ENCODE results near the gene MYL5.

The MYL5 gene

DNA sequence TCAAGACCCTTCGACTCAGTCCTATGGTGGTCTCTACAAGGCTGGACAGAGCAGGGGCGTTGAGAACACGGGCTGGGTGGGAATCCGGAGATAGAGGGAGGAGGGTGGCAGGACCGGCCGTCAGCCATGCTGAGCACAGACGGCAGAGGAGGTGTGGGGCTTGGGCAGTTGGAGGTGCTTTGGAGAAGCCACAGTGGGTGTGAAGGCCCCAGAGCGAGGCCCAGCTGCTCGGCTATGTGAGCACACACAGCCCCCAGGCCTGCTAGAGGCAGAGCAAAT is 44.8 kb upstream of the MYL5 start:
- TF ChIP-seq ZNF394 (tag by site-specific recombination; IDR thresholded peaks at IDR 0.05; ENCODE audit: borderline replicate concordance) = no peak
- Histone ChIP-seq H3K9me3 (ENCODE audit: control insufficient read depth, insufficient read depth, low read depth, low read length) (no peaks in the 10 kb centered on the region), H3K4me3 (ENCODE audit: low read depth, low read length) (no peak overlapping the region), H3K36me3 (ENCODE audit: control insufficient read depth in 2 of 2, insufficient read depth in 1 of 2, low read length in 2 of 2) (no peaks in the 10 kb centered on the region), H3K27ac (ENCODE audit: extremely low read depth, low read depth, low read length) (no peak overlapping the region), H3K4me1 (ENCODE audit: control insufficient read depth, insufficient read depth, low read length) (no peaks in the 10 kb centered on the region)
- ChIA-PET POLR2A (no interaction called here), CTCF (no interaction called here)

DNA sequence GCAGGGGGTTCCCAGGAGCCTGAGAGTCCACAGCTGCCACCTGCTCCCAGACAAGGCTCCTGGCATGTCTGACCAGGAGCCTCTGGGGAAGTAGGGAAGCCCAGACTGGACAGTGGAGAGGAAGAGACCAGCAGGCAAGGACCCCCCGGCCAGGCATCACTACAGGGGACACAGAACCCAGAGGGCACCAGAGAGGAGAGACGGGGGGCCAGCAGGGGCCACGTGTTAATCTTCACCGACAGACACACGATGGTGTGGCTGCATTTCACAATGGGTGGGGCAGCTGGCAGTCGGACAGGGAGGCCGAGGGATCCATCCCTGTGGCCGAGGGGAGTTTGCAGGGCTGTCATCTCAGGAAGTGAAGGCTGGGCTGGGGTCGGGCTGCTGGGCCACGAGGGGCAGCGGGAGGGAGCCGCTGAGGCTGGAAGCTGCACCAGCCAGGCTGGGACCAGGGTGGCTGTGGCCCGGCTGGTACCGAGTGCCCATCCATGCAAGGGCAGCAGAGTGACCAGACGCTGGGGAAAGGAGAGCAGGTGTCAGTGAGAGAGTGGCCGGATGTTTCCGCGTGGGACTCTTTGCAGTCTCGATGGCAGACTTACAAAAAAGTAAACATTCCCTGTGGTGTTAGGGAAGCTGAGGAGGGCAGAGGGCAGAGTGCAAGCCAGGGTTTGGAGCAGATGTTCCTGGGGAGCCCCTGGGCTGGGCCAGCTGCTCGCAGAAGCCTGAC is 44.3 kb upstream of the MYL5 start:
- no peak overlapping the region for H3K27ac ChIP-seq (ENCODE audit: extremely low read depth, low read depth, low read length)
- TF ChIP-seq ZNF140 (tag by site-specific recombination; IDR thresholded peaks at IDR 0.05) = no peak
- TF ChIP-seq ZIC2 (tag by site-specific recombination; IDR thresholded peaks at IDR 0.05) = 0 out of 2 replicates have a peak, but pooled peaks have one; percentile 23
- H3K4me3 ChIP-seq (ENCODE audit: low read depth, low read length) = no peak overlapping the region
- H3K9me3 ChIP-seq (ENCODE audit: control insufficient read depth, insufficient read depth, low read depth, low read length) = no peaks in the 10 kb centered on the region
- no peaks in the 10 kb centered on the region for H3K36me3 ChIP-seq (ENCODE audit: control insufficient read depth in 2 of 2, insufficient read depth in 1 of 2, low read length in 2 of 2)
- POLR2A ChIA-PET = no interaction called here
- CTCF ChIA-PET = no interaction called here
- no peaks in the 10 kb centered on the region for H3K4me1 ChIP-seq (ENCODE audit: control insufficient read depth, insufficient read depth, low read length)

DNA sequence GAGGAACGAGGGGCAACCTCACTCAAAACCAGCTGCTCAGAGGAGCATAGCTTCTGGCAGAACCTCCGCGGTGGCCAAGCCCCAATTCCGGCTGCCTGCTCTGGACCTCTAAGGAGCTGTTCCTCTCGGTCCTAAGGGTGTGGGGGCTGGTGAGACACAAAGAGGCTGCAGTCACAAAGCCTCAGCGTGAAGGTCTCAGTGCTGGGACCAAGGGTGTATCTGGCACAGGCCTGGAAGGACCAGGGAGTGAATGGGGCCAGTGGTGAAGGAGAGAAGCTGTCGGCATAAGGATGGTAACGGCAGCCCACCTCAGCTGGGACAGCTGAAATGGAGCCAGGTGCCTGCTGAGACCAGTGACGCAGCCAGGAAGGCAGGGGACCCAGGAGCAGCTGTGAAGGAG is 43.7 kb upstream of the MYL5 start:
- CTCF ChIA-PET = no interaction called here
- TF ChIP-seq WT1 (tag by site-specific recombination; IDR thresholded peaks at IDR 0.05) = no peak
- TF ChIP-seq, protein P1, sequence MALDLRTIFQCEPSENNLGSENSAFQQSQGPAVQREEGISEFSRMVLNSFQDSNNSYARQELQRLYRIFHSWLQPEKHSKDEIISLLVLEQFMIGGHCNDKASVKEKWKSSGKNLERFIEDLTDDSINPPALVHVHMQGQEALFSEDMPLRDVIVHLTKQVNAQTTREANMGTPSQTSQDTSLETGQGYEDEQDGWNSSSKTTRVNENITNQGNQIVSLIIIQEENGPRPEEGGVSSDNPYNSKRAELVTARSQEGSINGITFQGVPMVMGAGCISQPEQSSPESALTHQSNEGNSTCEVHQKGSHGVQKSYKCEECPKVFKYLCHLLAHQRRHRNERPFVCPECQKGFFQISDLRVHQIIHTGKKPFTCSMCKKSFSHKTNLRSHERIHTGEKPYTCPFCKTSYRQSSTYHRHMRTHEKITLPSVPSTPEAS (tag by site-specific recombination; IDR thresholded peaks at IDR 0.05) = no peak
- TF ChIP-seq, protein P2, sequence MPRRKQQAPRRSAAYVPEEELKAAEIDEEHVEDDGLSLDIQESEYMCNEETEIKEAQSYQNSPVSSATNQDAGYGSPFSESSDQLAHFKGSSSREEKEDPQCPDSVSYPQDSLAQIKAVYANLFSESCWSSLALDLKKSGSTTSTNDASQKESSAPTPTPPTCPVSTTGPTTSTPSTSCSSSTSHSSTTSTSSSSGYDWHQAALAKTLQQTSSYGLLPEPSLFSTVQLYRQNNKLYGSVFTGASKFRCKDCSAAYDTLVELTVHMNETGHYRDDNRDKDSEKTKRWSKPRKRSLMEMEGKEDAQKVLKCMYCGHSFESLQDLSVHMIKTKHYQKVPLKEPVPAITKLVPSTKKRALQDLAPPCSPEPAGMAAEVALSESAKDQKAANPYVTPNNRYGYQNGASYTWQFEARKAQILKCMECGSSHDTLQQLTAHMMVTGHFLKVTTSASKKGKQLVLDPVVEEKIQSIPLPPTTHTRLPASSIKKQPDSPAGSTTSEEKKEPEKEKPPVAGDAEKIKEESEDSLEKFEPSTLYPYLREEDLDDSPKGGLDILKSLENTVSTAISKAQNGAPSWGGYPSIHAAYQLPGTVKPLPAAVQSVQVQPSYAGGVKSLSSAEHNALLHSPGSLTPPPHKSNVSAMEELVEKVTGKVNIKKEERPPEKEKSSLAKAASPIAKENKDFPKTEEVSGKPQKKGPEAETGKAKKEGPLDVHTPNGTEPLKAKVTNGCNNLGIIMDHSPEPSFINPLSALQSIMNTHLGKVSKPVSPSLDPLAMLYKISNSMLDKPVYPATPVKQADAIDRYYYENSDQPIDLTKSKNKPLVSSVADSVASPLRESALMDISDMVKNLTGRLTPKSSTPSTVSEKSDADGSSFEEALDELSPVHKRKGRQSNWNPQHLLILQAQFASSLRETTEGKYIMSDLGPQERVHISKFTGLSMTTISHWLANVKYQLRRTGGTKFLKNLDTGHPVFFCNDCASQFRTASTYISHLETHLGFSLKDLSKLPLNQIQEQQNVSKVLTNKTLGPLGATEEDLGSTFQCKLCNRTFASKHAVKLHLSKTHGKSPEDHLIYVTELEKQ (tag by site-specific recombination; IDR thresholded peaks at IDR 0.05; ENCODE audit: borderline replicate concordance) = no peak
- TF ChIP-seq, protein P3, sequence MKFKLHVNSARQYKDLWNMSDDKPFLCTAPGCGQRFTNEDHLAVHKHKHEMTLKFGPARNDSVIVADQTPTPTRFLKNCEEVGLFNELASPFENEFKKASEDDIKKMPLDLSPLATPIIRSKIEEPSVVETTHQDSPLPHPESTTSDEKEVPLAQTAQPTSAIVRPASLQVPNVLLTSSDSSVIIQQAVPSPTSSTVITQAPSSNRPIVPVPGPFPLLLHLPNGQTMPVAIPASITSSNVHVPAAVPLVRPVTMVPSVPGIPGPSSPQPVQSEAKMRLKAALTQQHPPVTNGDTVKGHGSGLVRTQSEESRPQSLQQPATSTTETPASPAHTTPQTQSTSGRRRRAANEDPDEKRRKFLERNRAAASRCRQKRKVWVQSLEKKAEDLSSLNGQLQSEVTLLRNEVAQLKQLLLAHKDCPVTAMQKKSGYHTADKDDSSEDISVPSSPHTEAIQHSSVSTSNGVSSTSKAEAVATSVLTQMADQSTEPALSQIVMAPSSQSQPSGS (tag by site-specific recombination; IDR thresholded peaks at IDR 0.05; ENCODE audit: low read depth) = no peak
- TF ChIP-seq ZNF768 (tag by site-specific recombination; IDR thresholded peaks at IDR 0.05) = no peak
- TF ChIP-seq, protein P4, sequence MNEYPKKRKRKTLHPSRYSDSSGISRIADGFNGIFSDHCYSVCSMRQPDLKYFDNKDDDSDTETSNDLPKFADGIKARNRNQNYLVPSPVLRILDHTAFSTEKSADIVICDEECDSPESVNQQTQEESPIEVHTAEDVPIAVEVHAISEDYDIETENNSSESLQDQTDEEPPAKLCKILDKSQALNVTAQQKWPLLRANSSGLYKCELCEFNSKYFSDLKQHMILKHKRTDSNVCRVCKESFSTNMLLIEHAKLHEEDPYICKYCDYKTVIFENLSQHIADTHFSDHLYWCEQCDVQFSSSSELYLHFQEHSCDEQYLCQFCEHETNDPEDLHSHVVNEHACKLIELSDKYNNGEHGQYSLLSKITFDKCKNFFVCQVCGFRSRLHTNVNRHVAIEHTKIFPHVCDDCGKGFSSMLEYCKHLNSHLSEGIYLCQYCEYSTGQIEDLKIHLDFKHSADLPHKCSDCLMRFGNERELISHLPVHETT (tag by site-specific recombination; IDR thresholded peaks at IDR 0.05) = no peak
- no peak for TF ChIP-seq KLF1 (tag by site-specific recombination; IDR thresholded peaks at IDR 0.05)
- no peak for TF ChIP-seq ZNF248 (tag by site-specific recombination; IDR thresholded peaks at IDR 0.05)
- TF ChIP-seq ZNF354C (tag by site-specific recombination; IDR thresholded peaks at IDR 0.05; ENCODE audit: borderline replicate concordance, low read depth) = no peak
- no peak for TF ChIP-seq ZNF510 (tag by site-specific recombination; IDR thresholded peaks at IDR 0.05; ENCODE audit: insufficient replicate concordance)
- no peak for TF ChIP-seq KLF8 (tag by site-specific recombination; IDR thresholded peaks at IDR 0.05)
- no peak for TF ChIP-seq ZBTB7A (tag by site-specific recombination; IDR thresholded peaks at IDR 0.05; ENCODE audit: low read depth)
- TF ChIP-seq ZNF621 (tag by site-specific recombination; IDR thresholded peaks at IDR 0.05) = no peak
- TF ChIP-seq ZNF350 (tag by site-specific recombination; IDR thresholded peaks at IDR 0.05) = no peak
- H3K27ac ChIP-seq (ENCODE audit: extremely low read depth, low read depth, low read length) = no peak overlapping the region
- POLR2A ChIA-PET = no interaction called here
- no peaks in the 10 kb centered on the region for H3K4me1 ChIP-seq (ENCODE audit: control insufficient read depth, insufficient read depth, low read length)
- no peaks in the 10 kb centered on the region for H3K9me3 ChIP-seq (ENCODE audit: control insufficient read depth, insufficient read depth, low read depth, low read length)
- no peak overlapping the region for H3K4me3 ChIP-seq (ENCODE audit: low read depth, low read length)
- no peaks in the 10 kb centered on the region for H3K36me3 ChIP-seq (ENCODE audit: control insufficient read depth in 2 of 2, insufficient read depth in 1 of 2, low read length in 2 of 2)

Measured in HEK293 (cell line).